PC-9 (cell line): Measurements from ENCODE around the gene CRPPA.
"Not testable (repeated sequence)": the region's sequence is repeated elsewhere in the genome, so short reads cannot be mapped to it uniquely, and the experiment has no call there.

ENCODE experiments used
- CTCF ChIP-seq: fragments of 200-600 bp; sonication (generic); conservative IDR thresholded peaks from 2 replicates; pipeline ENCODE4 v1.6.1; 2017; ENCODE audit warnings: mixed run types, antibody characterized with exemption, mild to moderate bottlenecking, moderate library complexity
- EZH2 ChIP-seq: fragments of 200-600 bp; sonication (generic); IDR thresholded peaks from 2 replicates; pipeline ENCODE4 v1.8.0; 2017; ENCODE audit warnings: antibody characterized with exemption, low read depth

DNA sequence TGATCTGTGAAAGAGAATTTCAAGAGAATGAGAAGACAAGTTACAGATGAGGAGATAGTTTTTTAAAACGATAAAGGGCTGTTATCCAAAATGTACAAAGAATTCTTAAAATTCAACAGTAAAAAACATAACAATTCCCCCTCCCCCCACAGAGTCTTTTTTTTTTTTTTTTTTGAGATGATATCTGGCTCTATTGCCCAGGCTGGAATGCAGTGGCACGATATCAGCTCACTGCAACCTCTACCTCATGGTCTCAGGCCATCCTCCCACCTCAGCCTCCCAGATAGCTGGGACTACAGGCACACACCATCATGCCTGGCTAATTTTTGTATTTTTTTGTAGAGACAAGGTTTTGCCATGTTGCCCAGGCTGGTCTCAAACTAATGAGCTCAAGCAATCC, 22.5 kb upstream of the CRPPA start:
- not testable (repeated sequence) for TF ChIP-seq CTCF, EZH2
